HG03457 (cell line): Measurements from ENCODE around the gene LLCFC1.

Experiments
- ATAC-seq: cut with Tn5 transposase; IDR thresholded peaks from one replicate; pipeline ENCODE4 v1.9.1; 2021; ENCODE audit warnings: moderate number of reproducible peaks; ENCODE audit not compliant: unreplicated experiment

LLCFC1 gene

DNA sequence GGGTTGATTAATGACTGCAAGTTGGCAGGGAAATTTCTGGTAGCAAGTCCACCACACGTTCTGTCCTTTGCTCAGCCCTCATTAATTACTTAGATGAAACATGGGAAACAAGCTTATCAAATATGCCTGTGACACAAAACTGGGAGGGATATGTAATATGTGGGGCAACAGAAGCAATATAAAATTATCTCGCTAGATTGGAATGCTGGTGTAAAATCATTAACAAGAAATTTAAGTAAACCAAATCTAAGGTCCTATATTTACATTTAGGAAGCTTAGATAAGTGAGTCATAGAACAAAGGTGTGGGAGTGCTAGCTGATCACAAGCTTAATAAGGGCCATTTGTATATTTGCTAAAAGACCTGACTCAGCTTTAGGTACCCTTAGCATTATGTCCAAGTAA is 29.3 kb upstream of the LLCFC1 start:
- ATAC-seq = no peak

DNA sequence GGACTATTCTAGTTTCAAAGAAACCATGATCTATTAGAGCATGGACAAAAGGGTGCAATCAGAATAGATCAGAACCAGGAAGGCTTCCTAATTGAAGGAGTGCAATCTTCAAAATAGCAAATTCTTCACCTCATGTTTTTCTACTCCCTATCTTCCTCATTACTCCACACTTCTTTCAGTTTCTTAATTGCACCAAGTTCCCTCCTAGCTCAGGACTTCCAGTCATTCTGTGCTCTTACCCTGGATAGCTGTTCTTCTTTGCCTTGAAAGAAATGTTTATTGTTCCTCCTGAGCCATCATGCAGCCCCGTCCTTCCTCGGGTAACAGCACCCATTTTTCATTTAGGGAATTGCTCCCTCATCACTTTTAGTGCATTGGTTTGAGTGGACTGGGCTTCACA is 28.8 kb upstream of the LLCFC1 start:
- ATAC-seq = no peak

DNA sequence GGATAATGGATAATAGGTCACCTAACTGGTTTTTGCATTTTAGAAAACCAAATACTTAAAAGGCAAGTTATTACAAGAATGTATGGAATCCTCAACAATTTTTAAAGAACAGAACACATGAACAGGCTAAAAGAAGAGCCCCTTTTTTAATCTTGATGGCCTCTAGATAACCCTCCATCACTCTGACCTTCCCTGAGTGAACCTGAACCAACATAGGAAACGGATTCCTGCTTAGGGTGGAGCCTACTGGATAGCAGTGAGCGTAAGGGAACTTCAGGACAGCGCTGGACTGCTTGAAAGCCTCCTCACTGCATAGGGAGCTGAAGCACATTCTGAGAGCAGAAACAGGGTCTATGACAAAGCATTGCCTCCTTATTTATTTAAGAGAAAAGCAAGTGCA is 26.2 kb upstream of the LLCFC1 start:
- ATAC-seq = no peak

DNA sequence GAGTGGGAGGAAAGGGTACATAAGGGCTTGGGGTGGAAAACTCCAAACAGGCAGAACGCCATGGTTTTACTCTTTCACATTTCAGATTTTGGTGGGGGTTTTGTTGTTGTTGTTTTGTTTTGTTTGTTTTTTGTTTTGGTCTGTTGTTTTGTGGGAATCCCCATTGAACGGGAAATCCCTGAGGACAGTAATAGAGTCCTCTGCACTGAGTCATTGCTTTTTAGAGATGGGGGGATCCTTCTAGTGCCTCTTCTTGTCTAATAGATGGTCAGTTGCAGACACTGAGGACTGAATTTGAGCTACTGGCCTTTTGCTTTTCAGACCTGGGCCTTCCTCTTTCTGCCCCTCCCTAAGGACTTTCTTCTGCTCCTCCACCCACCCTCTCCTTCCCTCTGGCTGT is 25.7 kb upstream of the LLCFC1 start:
- no peak for ATAC-seq

DNA sequence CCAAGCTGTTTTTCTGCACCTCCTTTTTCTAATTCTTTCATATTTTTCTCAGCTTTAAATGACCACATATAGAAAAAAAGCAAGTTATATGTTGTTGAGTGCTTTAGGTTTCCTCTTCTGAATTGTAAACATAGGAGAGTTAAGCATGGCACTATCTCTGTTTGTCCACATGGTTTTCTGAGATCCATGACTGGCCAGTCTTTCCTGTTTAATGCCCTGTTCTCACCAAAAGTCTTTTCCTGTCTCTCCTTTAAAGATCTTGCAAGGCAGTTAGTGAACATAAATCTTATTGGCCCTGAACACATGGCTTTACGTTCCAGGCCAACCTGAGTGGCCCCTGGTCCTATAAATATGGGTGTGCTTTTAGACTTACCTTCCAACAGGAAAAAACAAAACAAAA is 25.2 kb upstream of the LLCFC1 start:
- ATAC-seq = no peak

DNA sequence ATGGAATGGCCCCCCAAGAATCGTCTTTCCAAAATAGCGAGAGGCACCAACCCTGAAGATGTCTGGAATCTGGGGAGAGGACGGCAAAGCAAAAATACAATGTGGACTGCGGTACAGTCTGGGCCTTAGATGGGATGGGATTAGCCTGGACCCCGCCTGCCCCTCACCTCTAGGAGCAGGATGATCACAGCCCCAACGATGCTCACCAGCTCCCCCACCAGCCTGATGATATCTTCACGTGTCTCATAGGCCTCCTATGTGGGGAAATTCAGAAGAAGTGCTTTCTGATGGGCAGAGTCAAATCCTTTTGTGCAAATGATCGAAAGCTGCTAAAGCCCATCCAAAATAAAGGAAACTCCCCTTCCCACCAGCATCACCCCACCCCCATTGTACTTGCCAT is 24.0 kb upstream of the LLCFC1 start:
- no peak for ATAC-seq

DNA sequence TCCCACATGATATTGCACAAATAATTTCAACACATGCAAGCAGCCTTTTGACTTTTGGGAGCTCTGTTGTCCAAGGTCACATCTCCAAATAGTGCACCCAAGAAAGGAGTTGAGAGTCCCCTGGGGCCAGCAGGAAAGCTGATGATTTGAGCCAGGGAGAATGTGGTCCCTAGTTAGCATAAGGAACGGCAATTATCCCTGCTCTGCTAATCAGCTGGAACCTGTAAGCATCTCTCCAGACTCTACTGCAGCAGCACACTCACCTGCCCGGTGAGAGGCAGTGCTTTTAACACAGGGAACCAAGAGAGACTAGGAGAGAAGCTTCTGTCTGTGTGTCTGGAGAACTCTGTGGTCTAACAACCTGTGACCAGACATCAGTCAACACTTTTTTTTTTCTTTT is 22.8 kb upstream of the LLCFC1 start:
- ATAC-seq = no peak

DNA sequence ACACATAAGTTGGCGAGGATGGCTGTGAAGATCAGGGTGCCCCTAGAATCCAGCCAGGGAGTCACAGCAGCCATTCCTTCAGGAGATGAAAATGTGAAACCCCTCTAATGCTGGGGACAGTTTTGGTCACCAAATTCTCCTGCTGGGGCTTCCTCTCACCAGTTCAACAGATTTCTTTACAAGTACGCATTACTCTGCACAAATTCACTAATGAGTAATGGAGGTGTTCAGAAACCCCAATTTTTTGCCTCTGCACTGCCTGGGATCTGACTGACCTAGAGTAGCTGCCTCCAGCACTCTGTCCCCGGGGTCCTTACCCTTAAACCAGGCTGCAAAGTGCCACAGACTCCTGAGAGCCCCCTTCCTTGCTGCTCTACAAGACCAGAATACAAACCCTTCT is 21.8 kb upstream of the LLCFC1 start:
- ATAC-seq = no peak

DNA sequence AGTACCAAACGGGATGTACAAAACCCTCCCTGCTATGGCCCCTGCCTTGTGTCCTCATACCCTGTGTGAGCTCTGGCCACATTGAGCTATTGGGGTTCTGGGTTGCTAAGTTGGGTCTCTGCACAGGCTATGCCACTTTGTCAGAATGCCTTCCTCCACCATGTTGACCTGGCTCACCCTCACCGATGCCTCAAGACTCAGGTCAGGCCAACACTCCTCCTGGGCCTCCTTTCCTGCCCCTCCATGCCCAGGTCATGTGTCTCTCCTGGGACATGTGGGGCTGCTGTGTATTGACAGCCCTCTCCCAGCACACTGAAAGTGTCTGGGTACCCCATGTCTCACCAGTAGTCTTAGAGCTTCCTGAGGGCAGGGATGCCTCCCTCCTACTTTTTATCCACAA is 20.4 kb upstream of the LLCFC1 start:
- no peak for ATAC-seq

DNA sequence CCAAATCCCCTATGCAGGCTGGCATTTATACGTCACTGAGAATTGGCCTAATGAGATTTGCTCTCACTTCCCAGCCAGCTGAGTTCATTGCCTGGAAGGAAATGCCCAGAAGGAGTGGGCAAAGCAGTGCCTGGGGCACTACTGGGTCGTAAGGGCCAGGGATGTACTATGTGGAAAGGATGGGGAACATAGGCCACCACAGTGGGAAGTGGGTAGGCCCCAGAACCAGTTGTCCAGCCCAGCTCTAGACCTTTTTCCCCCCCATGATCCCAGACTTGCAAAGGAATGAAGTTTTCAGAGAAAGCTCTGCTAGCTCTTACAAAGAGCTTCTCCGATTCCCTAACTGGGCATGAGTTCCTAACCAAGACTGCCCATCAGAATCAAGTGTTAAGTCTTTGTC is 19.6 kb upstream of the LLCFC1 start:
- no peak for ATAC-seq

DNA sequence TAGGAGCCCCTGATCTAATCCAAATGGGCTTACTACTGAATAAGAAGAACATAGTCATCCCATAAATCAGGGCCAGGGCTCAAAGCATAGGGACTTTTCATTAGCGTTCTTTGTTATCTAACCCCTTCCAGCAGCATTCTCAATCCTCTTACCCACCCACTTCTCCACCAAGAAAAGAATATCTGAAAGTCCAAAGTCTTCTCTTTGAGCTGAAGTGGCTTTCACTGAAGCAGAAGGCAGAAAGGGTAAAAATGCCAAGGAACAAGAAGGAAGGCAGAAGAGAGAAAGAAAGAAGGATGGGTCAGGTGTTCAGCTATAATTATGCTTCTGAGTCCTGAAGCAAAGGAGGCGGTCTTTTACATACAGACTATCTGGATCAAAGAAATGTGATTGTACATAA is 15.9 kb upstream of the LLCFC1 start:
- no peak for ATAC-seq

DNA sequence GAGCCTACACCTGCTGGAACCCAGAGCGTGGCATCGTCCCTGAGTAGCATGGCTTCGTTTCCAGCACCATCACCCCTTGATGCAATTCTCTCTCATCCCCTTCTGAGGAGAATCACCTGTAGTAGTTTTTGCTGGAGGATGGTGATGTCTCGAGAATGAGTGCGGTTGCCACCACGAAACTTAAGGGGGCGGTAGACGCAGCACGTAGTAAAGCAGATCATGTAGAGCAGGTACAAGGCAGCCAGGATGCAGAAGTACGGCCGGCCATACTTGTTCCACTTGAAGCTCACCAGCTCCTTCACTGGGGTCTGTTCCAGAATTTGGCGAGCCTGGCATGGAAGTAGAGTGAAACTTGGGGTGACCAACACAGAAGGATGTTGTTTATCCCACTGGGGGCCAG is 13.9 kb upstream of the LLCFC1 start:
- ATAC-seq = no peak

DNA sequence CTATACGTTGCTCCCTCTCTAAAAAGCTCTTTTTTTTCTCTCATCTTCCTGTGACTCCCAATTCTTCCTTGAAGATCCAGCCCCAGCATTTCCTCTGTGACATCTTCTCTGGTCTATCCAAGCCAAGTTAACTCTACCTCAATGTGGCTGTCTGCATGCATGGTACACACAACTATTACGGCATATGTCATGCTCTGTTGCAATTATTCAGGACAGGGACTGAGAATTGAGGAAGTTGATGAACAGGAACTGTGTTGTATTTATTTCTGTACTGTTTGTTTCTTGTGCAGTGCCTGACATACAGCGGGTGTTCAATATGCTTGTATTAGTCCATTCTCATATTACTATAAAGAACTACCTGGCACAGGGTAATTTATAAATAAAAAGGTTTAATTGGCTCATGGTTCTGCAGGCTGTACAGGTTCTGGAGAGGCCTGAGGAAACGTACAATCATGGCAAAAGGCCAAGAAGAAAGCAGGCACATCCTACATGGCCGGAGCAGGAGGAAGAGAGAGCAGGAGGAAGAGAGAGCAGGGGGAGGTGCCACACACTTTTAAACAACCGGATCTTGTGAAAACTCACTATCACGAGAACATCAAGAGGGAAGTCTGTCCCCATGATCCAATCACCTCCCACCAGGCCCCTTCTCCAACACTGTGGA is 12.1 kb upstream of the LLCFC1 start:
- ATAC-seq = no peak

DNA sequence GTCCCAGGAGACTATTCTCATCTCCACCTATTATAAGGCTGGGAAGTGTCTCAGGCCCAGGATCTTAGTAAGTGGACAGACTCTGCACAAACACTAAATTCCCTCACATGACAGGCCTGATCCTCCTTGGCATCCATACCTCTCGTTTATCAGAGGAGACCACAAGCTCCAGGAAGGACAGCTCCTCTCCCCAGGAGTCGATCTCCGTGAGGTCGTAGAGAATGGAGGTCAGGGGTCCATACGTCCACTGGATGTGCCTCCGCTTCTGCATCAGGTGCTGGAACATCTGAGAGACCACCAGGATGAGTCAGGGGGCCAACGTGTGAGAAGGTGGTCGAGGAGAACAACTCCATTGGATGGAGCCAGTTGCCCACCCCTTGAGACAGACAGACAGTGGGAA is 11.3 kb upstream of the LLCFC1 start:
- no peak for ATAC-seq

DNA sequence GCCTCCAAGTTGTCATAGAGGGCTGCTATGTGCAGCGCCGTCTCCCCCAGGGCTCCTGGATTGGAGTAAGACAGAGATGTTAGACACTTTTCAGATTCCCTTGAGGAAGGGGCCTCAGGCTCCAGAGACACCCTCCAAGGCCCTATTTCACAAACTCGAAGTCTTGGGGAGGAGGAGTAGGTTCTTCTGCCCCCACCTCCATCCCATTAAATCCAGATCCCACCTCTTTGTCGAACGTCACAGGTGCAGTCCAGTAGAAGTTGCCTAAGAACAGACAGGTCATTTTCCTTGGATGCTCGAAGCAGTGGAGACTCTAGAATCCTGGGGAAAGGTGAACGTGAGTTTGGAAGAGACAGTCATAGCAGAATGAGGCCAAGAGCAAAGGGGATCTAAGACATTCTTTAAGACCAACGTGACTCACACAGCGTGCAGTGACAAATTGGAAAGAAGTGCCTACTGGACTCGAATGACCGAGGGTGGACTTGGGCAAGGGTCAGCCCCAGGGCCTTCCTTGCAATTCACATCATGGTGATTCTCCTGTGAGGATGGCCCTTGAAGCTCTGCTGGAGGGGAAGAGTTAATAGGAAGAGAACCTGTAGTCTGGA is 9.1 kb upstream of the LLCFC1 start:
- ATAC-seq = no peak

DNA sequence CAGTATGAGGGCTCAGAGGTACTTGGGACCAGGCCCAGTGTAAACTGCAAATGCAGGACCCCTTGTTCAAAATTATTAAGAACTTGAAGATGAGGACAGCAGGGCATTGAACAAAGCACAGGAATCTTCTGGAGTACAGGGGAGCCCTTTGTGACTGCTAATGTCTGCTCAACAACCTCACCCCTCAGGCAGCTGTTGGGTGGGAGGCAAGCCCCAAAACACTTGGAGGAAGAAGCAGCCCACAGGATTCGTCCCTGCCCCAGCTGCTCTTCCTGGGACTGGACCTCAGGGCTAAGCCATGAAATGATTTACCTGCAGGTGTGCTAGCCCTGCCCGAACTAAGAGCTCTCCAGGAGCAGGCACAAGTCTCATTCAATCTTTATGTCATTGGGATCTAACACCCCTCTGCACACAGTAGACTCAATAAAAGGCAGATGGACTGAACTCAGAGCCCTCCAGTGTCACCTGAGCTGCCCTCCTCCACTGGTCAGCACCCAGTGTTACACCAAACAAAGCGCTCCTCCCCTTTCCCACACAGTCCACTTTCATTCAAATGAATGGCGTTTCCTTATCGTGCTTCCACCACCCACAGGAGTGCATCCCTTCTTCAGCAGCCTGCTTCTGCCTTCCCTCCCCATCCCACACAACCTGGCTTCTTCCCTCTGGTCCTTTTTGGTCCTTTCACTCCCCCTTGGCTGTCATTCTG is 6.7 kb upstream of the LLCFC1 start:
- ATAC-seq = no peak

DNA sequence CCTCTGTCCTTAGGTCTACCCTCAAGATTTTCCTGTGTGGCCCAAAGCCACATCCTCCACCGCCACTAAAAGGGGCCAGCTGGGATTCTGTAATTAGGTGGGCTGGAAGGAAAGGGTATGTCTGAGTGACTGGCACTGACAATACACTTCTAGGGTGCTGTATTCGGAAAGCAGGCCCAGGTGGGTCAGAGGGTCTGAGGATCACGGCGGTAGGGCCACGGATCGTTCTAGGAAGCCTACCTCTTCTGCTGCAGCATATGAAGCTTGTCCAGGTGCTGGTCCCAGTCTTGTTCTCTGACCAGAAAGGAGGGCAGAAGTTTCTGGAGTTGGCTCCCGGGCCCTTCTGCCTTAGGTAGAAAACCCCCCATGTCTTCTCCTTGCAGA is 6.2 kb upstream of the LLCFC1 start:
- no peak for ATAC-seq

DNA sequence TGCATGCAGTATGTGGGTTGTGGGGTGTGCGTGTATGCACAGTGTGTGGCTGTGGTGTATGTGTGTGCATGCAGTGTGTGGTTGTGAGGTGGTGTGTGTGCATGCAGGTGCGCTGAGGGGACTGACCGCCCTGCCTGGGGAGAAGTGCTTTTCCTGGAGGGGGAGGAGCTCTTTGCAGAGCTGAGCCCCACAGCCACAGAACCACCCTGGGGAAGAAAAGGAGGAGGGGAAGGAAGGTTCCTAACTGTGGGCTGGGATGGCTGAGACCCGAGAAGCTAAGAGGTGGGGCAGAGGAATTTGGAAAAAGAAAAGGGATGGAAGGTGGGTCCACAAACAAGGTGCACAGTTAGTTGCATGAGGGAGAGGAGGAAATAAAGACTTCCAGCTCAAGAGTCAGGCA is 5.7 kb upstream of the LLCFC1 start, which contains the start of gene TRPV5:
TRPV5 (minus strand) TSS at position 123 of the 400 bp plus-strand sequence. CDS start 287 bp downstream, outside the sequence.
- ATAC-seq = no peak

DNA sequence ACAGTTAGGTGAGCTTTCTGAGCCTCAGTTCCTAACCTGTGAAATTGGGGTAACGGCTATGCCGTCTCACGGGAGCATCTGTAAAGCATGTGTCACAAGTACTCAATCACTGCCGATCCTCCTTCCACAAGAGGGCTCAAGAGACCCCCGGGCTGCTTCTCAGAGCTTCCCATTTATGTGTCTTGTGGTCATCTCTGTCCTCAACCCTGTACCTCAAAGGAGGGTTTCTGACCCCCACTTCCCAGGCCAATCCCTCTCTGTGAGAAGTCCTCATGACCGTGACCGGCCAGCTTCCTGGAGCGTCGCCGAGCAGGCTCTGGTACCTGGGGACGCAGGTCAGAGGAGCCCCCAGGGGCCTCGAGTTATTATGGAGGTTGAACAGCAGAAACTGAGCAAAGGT is 5.2 kb upstream of the LLCFC1 start:
- ATAC-seq = no peak

DNA sequence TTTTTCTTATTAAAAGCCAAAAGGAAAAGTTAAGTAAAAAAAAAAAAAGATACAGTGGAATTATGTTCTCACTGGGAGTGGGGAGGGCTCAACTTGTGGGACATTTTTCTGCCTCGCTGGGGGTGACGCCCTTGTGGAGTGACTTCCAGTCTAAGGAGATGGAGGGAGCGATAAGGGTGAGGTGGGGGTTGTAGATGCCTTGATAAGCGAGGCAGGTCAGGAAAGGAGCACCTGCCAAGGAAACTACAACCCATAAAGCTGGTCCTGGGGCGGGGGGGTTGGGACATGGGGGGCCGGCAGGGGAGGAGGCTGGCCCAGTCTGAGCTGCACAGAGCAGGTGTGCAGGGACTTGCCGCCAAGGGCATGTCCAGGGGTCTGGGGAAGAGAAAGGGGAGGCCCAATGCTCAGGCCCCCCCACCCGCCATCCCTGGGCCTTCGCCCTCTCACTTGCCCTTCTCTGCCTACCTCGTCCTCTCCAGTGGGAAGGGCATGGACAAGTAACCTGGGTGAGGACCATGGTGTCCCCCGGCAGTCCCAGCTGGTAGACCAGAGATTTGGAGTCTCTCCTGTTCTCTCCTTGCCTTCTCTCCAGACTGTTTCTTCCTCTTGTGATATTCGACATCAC is 3.2 kb upstream of the LLCFC1 start:
- ATAC-seq = no peak

DNA sequence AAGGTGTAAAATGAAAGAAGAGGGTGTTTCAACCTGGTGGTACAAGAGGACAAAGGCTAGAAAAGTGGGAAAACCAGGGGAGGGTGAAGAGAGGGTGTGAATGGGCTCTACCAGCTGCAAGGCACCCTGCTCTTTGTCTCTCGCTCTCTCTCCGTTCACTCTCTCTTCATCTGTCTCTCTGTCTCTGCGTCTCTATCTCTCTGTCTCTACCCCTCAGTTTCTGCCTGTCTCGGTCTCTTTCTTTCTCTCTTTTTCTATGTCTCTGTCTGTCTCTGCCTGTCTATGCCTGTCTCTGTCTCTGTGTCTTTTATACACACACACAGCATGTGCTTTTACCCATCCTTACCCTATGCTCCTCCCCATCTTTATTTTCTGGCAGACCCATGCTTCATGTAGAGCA is 673 bp upstream of the LLCFC1 start:
- no peak for ATAC-seq

DNA sequence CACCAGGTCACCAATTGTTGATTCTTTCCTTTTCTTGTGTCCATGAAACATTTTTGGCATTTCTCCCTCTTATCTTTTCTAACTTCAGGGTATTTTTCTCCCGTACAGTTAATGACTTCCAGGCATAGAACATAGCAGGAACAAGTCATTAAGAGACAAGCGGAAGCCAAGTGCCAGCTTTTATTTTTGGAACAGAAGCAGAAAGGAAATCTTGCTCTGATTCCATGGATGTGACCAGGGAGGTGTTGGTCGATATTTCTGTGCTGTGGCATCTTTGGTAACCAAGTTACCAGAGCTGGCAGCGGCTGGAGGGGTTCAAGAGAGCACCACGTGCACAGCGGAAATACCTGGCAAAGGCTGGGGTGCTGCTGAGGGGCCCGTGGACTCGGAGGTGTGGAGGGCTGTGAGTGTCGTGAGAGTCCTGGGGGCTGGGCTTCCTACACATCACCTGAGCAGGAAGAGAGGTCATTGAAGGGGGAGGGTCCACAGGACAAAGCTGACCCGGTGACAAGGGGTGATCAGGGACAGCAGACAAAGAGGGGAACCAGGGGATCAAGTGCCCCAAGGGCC is 1.8 kb downstream of the LLCFC1 start:
- ATAC-seq = no peak
